Erythroblast (primary cell): ENCODE data around the gene STPG3.
"Not testable (repeated sequence)": the region's sequence is repeated elsewhere in the genome, so short reads cannot be mapped to it uniquely, and the experiment has no call there.

Source experiments
- DNase-seq, 2 experiments: peaks; one replicate each; lab custom pipeline; 2025; lab: John Stamatoyannopoulos, UW
- GATA1 ChIP-seq: IDR thresholded peaks from 2 replicates; pipeline ENCODE4 v1.6.1; 2011; ENCODE audit warnings: low read depth, mild to moderate bottlenecking, control low read depth, low read length, moderate library complexity
- POLR2A ChIP-seq: IDR thresholded peaks from 2 replicates; pipeline ENCODE4 v1.6.1; 2011; ENCODE audit warnings: mild to moderate bottlenecking, low read length

The STPG3 gene

GRCh38 chr9:137242269-137243203, 8.6 kb upstream of the STPG3 start:
- DNase-seq: peak; percentile 55 to 69
- TF ChIP-seq GATA1 (no peak), POLR2A (peak; percentile 10)

GRCh38 chr9:137243266-137243625, 7.8 kb upstream of the STPG3 start:
- not testable (repeated sequence) for DNase-seq

- peak; percentile 66 to 68 for DNase-seq
- TF ChIP-seq GATA1 (no peak), POLR2A (peak; percentile 82)
These were observed 7.2 kb upstream of the STPG3 start for GRCh38 chr9:137243626-137244485.

- peak in 1 of 2 experiments; percentile 60 for DNase-seq
- TF ChIP-seq POLR2A (no peak), GATA1 (no peak)
These were observed 6.3 kb upstream of the STPG3 start for GRCh38 chr9:137244486-137245449.

- no peak for TF ChIP-seq POLR2A
- TF ChIP-seq GATA1: no peak
- DNase-seq: no peak
These were observed 5.3 kb upstream of the STPG3 start for GRCh38 chr9:137245450-137246421.

GRCh38 chr9:137247135-137247915, 3.8 kb upstream of the STPG3 start:
- no peak for DNase-seq
- TF ChIP-seq GATA1 (no peak), POLR2A (no peak)

- no peak for TF ChIP-seq POLR2A
- TF ChIP-seq GATA1: no peak
- no peak for DNase-seq
These were observed 3.2 kb upstream of the STPG3 start for GRCh38 chr9:137247916-137248175.

GRCh38 chr9:137250329-137251193, 525 bp upstream of the STPG3 start:
- TF ChIP-seq GATA1 (no peak), POLR2A (no peak)

GRCh38 chr9:137251490-137252268, 593 bp downstream of the STPG3 start:
- no peak for TF ChIP-seq GATA1
- TF ChIP-seq POLR2A: no peak
- DNase-seq: no peak

More at GRCh38 chr9:137250329-137251193, 525 bp upstream of the STPG3 start:
- DNase-seq: no peak
